GM19240 (cell line): Measurements from ENCODE around the gene PRKCA.
A peak's percentile ranks its signal among the peaks of the same experiment; 100 is the strongest.

Experiments
- DNase-seq: peaks from one replicate; pipeline ENCODE4 v3.0.0; 2011; ENCODE audit warnings: low spot score; ENCODE audit not compliant: insufficient read length

The PRKCA gene

GRCh38 chr17:66727634-66728570, 425.5 kb downstream of the PRKCA start:
- peak; percentile 38 for DNase-seq

GRCh38 chr17:66730461-66730923, 428.1 kb downstream of the PRKCA start:
- DNase-seq: no peak

- DNase-seq: no peak
Observed at GRCh38 chr17:66733759-66734158, 431.3 kb downstream of the PRKCA start.

GRCh38 chr17:66734186-66734943, 432.0 kb downstream of the PRKCA start:
- no peak for DNase-seq

GRCh38 chr17:66737524-66737923, 435.1 kb downstream of the PRKCA start:
- DNase-seq: no peak

GRCh38 chr17:66738301-66738700, 435.9 kb downstream of the PRKCA start:
- no peak for DNase-seq

GRCh38 chr17:66739553-66739952, 437.1 kb downstream of the PRKCA start:
- no peak for DNase-seq

GRCh38 chr17:66740226-66740625, 437.8 kb downstream of the PRKCA start:
- no peak for DNase-seq

- DNase-seq: no peak
Observed at GRCh38 chr17:66743511-66743910, 441.1 kb downstream of the PRKCA start.

GRCh38 chr17:66746736-66747135, 444.3 kb downstream of the PRKCA start:
- no peak for DNase-seq

- DNase-seq: no peak
Observed at GRCh38 chr17:66747578-66748275, 445.3 kb downstream of the PRKCA start.

- DNase-seq: no peak
Observed at GRCh38 chr17:66748578-66748977, 446.2 kb downstream of the PRKCA start.

- no peak for DNase-seq
Observed at GRCh38 chr17:66749217-66749832, 446.9 kb downstream of the PRKCA start.

- DNase-seq: no peak
Observed at GRCh38 chr17:66750116-66750515, 447.7 kb downstream of the PRKCA start.

- DNase-seq: no peak
Observed at GRCh38 chr17:66750781-66751543, 448.5 kb downstream of the PRKCA start.

- DNase-seq: no peak
Observed at GRCh38 chr17:66751771-66752170, 449.4 kb downstream of the PRKCA start.

- DNase-seq: no peak
Observed at GRCh38 chr17:66752411-66752810, 450.0 kb downstream of the PRKCA start.

GRCh38 chr17:66753126-66753920, 450.9 kb downstream of the PRKCA start:
- no peak for DNase-seq

- no peak for DNase-seq
Observed at GRCh38 chr17:66755101-66755943, 452.9 kb downstream of the PRKCA start.
